Measurements from ENCODE around the gene CELSR1.

DNA sequence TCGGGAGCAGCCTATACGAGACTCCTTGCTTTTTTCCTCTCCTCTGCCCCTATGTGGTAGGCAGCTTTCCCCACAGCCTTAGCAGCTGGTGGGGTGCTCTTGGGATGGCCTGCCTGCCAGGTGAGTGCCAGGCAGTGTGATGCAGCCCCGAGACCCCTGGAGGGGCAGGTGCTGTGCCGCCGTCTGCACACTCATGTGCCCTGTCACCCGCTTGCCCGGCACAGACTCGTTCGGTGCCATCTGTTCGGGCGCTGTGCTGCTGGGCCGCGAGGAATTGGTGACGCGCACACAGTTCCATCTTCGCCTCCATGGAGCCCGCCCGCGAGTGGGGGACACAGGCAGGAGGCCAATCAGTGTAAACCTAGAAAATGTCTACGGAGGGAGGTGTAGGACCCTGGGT, 186.8 kb downstream of the CELSR1 start:
- TF ChIP-seq, protein P1, sequence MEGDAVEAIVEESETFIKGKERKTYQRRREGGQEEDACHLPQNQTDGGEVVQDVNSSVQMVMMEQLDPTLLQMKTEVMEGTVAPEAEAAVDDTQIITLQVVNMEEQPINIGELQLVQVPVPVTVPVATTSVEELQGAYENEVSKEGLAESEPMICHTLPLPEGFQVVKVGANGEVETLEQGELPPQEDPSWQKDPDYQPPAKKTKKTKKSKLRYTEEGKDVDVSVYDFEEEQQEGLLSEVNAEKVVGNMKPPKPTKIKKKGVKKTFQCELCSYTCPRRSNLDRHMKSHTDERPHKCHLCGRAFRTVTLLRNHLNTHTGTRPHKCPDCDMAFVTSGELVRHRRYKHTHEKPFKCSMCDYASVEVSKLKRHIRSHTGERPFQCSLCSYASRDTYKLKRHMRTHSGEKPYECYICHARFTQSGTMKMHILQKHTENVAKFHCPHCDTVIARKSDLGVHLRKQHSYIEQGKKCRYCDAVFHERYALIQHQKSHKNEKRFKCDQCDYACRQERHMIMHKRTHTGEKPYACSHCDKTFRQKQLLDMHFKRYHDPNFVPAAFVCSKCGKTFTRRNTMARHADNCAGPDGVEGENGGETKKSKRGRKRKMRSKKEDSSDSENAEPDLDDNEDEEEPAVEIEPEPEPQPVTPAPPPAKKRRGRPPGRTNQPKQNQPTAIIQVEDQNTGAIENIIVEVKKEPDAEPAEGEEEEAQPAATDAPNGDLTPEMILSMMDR (IDR thresholded peaks at IDR 0.05), result no peak
- no peak for TF ChIP-seq POLR2A (IDR thresholded peaks at IDR 0.05)
- no peak for TF ChIP-seq POLR2AphosphoS5 (IDR thresholded peaks at IDR 0.05)
